G401.6 (cell line): Measurements from ENCODE around the gene CYTH1.

Source experiments
- FAIRE-seq: peaks from 2 replicates; lab custom pipeline; 2012; peaks lifted over from hg19 to GRCh38; lab: Jason Lieb, UNC

The CYTH1 gene

GRCh38 chr17:78715000-78715771 lies 66.9 kb downstream of the CYTH1 start:
- FAIRE-seq: no peak

GRCh38 chr17:78714534-78714933 lies 67.5 kb downstream of the CYTH1 start:
- no peak for FAIRE-seq

GRCh38 chr17:78712043-78712442 lies 70.0 kb downstream of the CYTH1 start:
- FAIRE-seq: no peak

- no peak for FAIRE-seq
These were observed 71.5 kb downstream of the CYTH1 start for GRCh38 chr17:78710607-78711006.

GRCh38 chr17:78709751-78710181 lies 72.3 kb downstream of the CYTH1 start:
- no peak for FAIRE-seq

GRCh38 chr17:78709119-78709681 lies 72.9 kb downstream of the CYTH1 start:
- no peak for FAIRE-seq

- peak; percentile 13 for FAIRE-seq
These were observed 73.5 kb downstream of the CYTH1 start for GRCh38 chr17:78708510-78708973.

- no peak for FAIRE-seq
These were observed 74.2 kb downstream of the CYTH1 start for GRCh38 chr17:78707923-78708322.

- no peak for FAIRE-seq
These were observed 75.1 kb downstream of the CYTH1 start for GRCh38 chr17:78707016-78707415.

GRCh38 chr17:78706271-78706915 lies 75.7 kb downstream of the CYTH1 start:
- no peak for FAIRE-seq

- FAIRE-seq: no peak
These were observed 77.0 kb downstream of the CYTH1 start for GRCh38 chr17:78705071-78705470.

GRCh38 chr17:78704594-78704993 lies 77.5 kb downstream of the CYTH1 start:
- FAIRE-seq: no peak

- no peak for FAIRE-seq
These were observed 84.3 kb downstream of the CYTH1 start for GRCh38 chr17:78697554-78698343.

- FAIRE-seq: no peak
These were observed 85.0 kb downstream of the CYTH1 start for GRCh38 chr17:78697122-78697521.

GRCh38 chr17:78696016-78696982 lies 85.8 kb downstream of the CYTH1 start:
- no peak for FAIRE-seq

- FAIRE-seq: no peak
These were observed 87.1 kb downstream of the CYTH1 start for GRCh38 chr17:78694805-78695531.

- FAIRE-seq: no peak
These were observed 88.6 kb downstream of the CYTH1 start for GRCh38 chr17:78693346-78694083.

GRCh38 chr17:78692460-78693010 lies 89.5 kb downstream of the CYTH1 start:
- FAIRE-seq: no peak

GRCh38 chr17:78689029-78689428 lies 93.0 kb downstream of the CYTH1 start:
- FAIRE-seq: no peak

- no peak for FAIRE-seq
These were observed 94.1 kb downstream of the CYTH1 start for GRCh38 chr17:78687944-78688343.
